Gastrocnemius medialis (tissue), 4 donors: ENCODE measurements around the gene FRMPD4.

Source experiments
- CTCF ChIP-seq, 5 experiments: fragments of 450-650 bp in 3 of 5; fragments of 200-600 bp in 2 of 5; sonication (generic) in 2 of 5; IDR thresholded peaks in 4 of 5; conservative IDR thresholded peaks in 1 of 5; 1 replicate in 4 of 5; 2 replicates in 1 of 5; pipeline ENCODE4 v1.5.1; 2016 to 2019; ENCODE audit warnings: antibody characterized with exemption in 5 of 5, mild to moderate bottlenecking in 3 of 5, moderate library complexity in 3 of 5
- POLR2A ChIP-seq, 2 donors: fragments of 450-650 bp; IDR thresholded peaks; one replicate each; pipeline ENCODE4 v1.6.1; 2017; ENCODE audit warnings: antibody characterized with exemption in 2 of 2, mild to moderate bottlenecking in 2 of 2, moderate library complexity in 2 of 2

GRCh38 chrX:12206413-12206812, 68.1 kb downstream of the FRMPD4 start:
- no peak for TF ChIP-seq CTCF (IDR thresholded peaks at IDR 0.05 in 4 of 5, conservative IDR thresholded peaks at IDR 0.05 in 1 of 5)
- no peak for TF ChIP-seq POLR2A (IDR thresholded peaks at IDR 0.05)
